H1 (cell line): ENCODE measurements around the gene SLC12A7.

Experiments used
- CHD1 ChIP-seq: IDR thresholded peaks from 2 replicates; pipeline ENCODE4 v1.6.1; 2012; ENCODE audit warnings: low read depth, low read length, improper control_type of control experiment
- CREB1 ChIP-seq: IDR thresholded peaks from 2 replicates; pipeline ENCODE4 v1.6.1; 2012; ENCODE audit warnings: inconsistent platforms
- CTCF ChIP-seq, 3 experiments: IDR thresholded peaks; 1 replicate in 2 of 3; 2 replicates in 1 of 3; pipeline versions ENCODE4 v1.5.1 to v1.6.1; 2011; ENCODE audit warnings: low read length in 3 of 3, mild to moderate bottlenecking in 3 of 3, inconsistent platforms in 2 of 3, low read depth in 1 of 3, moderate library complexity in 1 of 3; ENCODE audit not compliant: insufficient read depth in 1 of 3; ENCODE audit errors: control extremely low read depth in 1 of 3
- EZH2 ChIP-seq: fragments of 200-600 bp; sonication (generic); IDR thresholded peaks from 2 replicates; pipeline ENCODE4 v1.7.1; 2012; ENCODE audit warnings: low read depth, mild to moderate bottlenecking, moderate library complexity, low read length, inconsistent platforms; ENCODE audit not compliant: severe bottlenecking
- JUND ChIP-seq: IDR thresholded peaks from 2 replicates; pipeline ENCODE4 v1.6.1; 2011; ENCODE audit warnings: mild to moderate bottlenecking, improper control_type of control experiment, low read length
- NANOG ChIP-seq: IDR thresholded peaks from 2 replicates; pipeline ENCODE4 v1.6.1; 2011; ENCODE audit warnings: low read length, low read depth, mild to moderate bottlenecking, inconsistent platforms; ENCODE audit not compliant: insufficient read depth, poor library complexity, severe bottlenecking
- PHF8 ChIP-seq: fragments of 200-600 bp; sonication (generic); conservative IDR thresholded peaks from 2 replicates; pipeline ENCODE4 v1.7.1; 2012; ENCODE audit warnings: low read depth, mild to moderate bottlenecking, inconsistent platforms, low read length, moderate library complexity
- POLR2A ChIP-seq, 2 experiments: IDR thresholded peaks; 1 replicate in 1 of 2; 2 replicates in 1 of 2; pipeline ENCODE4 v1.6.1; 2011; ENCODE audit warnings: low read depth in 2 of 2, low read length in 2 of 2, mild to moderate bottlenecking in 2 of 2; ENCODE audit errors: control extremely low read depth in 1 of 2
- POLR2AphosphoS5 ChIP-seq: IDR thresholded peaks from 2 replicates; pipeline ENCODE4 v1.6.1; 2011; ENCODE audit warnings: low read depth, low read length
- SIRT6 ChIP-seq: IDR thresholded peaks from one replicate; pipeline ENCODE4 v1.7.1; 2012; ENCODE audit warnings: low read length, inconsistent platforms
- ZNF274 ChIP-seq: IDR thresholded peaks from 2 replicates; pipeline ENCODE4 v1.7.0; 2012; ENCODE audit warnings: low read length, borderline replicate concordance; ENCODE audit errors: extremely low read depth

DNA sequence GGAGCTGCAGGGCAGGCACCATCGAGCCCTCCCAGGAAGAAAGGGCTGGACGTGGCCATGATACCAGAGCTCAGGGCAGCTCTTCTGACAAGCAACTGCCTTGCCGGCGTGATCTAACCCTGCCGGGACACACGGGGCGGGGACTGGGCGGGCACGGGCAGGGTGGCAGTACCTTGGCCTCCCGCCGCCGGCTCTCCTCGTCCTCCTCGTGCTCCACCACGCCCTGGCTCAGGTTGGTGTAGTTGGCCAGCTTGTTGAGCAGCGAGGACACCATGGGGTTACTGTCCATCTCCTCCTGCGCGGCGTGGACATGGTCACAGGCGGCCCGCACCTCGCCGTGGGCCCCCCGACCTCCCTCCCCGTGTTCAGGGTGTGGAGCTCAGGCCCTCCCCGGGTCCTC, 18.5 kb downstream of the SLC12A7 start:
- no peak for TF ChIP-seq CTCF (IDR thresholded peaks at IDR 0.05; ENCODE audit: control extremely low read depth in 1 of 3, insufficient read depth in 1 of 3, low read depth in 1 of 3, low read length in 3 of 3)
- TF ChIP-seq CREB1 = no peak
- no peak for TF ChIP-seq EZH2
- no peak for TF ChIP-seq POLR2AphosphoS5
- no peak for TF ChIP-seq CHD1
- no peak for TF ChIP-seq JUND
- TF ChIP-seq NANOG = no peak
- TF ChIP-seq ZNF274 = no peak
- no peak for TF ChIP-seq SIRT6
- TF ChIP-seq POLR2A (IDR thresholded peaks at IDR 0.05; ENCODE audit: control extremely low read depth in 1 of 2, low read depth in 2 of 2, low read length in 2 of 2) = no peak
- TF ChIP-seq PHF8 = no peak
